ENCODE results near the gene DOCK4.
"Not testable (repeated sequence)": the region's sequence is repeated elsewhere in the genome, so short reads cannot be mapped to it uniquely, and the experiment has no call there.

The DOCK4 gene

GRCh38 chr7:112129655-112130323, 76.4 kb downstream of the DOCK4 start:
- DNase-seq, result no peak

DNA sequence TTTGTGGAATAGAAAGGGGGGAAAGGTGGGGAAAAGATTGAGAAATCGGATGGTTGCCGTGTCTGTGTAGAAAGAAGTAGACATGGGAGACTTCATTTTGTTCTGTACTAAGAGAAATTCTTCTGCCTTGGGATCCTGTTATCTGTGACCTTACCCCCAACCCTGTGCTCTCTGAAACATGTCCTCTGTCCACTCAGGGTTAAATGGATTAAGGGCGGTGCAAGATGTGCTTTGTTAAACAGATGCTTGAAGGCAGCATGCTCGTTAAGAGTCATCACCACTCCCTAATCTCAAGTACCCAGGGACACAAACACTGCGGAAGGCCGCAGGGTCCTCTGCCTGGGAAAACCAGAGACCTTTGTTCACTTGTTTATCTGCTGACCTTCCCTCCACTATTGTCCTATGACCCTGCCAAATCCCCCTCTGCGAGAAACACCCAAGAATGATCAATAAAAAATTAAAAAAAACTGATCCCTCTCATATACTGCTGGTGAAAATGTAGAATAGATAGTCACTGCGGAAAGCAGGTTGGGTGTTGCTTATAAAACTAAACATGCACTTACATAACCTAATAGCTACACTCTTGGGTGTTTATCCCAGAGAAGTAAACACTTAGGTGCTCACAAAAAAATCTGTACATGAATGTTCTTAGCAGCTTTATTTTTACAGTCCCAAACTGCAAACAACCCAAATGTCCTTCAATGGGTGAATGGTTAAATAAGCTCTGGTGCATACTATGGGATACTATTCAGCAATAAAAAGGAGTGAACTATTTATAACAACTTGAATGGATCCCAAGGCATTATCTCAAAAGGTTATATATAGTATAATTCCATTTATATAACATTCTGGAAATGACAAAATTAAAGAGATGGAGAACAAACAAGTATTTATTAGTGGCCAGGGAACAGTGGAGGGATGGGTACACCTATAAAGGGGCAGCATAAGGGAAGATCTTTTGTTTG, 77.5 kb downstream of the DOCK4 start:
- not testable (repeated sequence) for DNase-seq

DNA sequence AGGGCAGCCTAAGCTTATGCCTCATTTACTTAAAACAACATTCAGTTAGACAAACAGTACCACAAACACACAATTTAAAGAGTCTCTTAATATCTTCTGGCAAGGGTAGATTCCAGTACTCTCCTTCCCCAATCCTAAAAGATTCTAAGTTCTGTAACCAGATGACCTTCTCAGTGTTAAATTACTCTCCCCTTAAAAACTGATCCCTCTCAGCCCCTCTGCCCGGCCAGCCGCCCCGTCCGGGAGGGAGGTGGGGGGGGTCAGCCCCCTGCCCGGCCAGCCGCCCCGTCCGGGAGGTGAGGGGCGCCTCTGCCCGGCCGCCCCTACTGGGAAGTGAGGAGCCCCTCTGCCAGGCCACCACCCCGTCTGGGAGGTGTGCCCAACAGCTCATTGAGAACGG, 78.2 kb downstream of the DOCK4 start:
- not testable (repeated sequence) for DNase-seq

DNA sequence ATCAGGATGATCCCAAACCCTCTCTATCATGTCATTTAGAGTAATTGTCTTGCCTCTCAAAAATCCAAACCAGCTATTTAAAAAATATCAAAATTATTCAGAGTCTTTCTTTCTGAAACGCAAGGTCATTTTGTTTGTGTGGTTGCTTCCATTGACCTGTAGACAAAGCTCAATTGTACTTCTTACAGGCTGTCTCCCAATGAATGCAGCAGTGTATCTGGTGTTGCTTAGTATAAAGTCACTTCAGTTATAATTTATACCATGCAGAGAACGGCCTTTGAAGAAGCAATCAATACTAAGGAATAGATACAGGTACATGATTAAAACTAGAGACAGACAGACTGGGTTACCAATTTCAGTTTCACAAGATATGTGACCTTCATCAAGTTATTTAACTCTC, 80.9 kb downstream of the DOCK4 start:
- no peak for DNase-seq

DNA sequence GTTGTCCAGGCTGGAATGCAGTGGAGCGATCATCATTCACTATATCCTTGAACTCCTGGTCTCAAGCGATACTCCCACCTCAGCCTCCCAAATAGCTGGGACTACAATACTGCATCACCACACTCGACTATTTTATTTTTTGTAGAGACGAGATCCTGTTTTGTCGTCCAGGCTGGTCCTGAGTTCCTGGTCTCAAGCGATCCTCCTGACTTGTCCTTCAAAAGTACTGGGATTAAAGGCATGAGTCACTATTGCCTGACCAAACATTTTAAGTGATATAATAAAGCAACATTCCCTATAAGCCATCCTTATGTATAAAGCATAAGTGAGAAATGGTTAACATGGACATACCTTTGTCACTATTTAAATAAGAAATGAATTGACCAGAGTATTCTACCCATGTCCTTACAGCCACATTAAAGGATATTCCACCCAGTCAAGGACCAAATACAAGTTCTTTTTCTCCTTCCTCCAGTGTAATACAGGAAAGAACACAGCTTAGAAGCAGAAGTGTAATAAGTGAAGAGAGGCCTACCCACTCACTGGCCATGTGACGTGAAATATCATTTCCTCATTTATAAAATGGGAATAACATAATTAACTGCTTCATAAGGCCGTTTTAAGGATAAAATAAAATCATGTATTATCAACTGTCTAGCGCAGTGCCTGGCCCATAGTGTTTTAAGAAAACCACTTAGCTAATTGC, 82.0 kb downstream of the DOCK4 start:
- no peak for DNase-seq

DNA sequence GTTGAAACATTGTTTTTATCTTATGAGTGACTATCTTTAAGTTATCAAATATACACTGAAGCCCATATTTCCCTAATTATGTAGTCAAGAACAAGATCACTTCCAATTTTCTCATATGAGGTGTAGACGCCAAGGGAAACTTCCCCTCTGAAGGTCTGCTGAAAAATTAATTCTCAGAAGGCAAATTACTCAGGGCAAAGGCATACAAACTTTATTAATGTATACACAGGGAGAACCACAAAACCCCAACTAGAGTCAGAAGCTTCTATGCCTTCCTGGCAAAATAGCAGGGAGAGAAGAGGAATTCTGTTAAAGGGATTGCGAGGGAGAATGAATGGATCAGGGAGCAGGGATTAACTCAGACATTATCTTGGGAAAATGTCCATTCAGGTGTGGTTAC, 83.4 kb downstream of the DOCK4 start:
- DNase-seq, result no peak

- DNase-seq, result no peak
Observed at GRCh38 chr7:112122144-112122543, 84.1 kb downstream of the DOCK4 start.

GRCh38 chr7:112121318-112121717, 84.9 kb downstream of the DOCK4 start:
- DNase-seq, result no peak

DNA sequence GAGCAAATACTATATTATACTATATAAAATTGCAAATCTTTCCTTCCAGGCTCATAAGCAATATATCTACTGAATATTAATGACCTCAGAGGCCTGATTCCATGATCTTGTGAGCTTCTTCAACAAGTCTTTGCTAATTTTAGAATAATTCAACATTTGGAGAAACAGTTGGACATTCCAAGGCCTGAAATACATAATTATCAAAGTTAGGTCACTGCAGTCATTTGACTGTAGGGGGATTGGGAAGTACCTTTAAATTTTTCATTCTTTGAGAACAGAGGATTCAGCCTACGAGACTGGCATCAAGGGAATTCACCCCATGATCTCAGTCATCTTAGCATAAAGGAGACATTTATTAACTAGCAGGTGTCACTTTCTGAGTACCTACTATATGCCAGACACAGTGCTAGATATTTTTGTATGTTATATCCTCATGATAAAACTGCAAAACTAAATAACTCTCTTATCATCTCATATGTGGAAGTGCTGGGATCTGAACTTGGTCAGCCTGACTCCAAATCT, 85.4 kb downstream of the DOCK4 start:
- DNase-seq, result no peak

GRCh38 chr7:112118581-112119566, 87.3 kb downstream of the DOCK4 start:
- DNase-seq, result peak in 1 of 2 experiments; percentile 73

DNA sequence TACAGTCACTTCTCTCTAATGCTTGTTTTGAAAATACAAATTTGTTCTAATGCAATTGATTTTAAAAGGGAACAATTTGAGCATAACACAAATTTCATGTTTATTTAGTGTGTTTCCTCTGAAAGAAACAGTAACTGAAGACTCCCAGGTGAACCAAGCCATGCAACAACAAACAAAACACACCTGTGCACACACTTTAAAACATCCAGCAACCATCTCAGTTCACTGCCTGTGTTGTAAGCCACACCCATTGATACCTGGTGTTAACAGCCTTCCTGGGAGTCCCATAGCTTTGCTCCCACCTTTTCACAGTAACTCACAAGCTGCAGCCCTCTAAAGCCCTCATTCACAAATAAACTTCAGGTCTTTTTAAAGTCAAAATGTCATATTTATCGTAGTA, 89.3 kb downstream of the DOCK4 start:
- DNase-seq, result no peak

DNA sequence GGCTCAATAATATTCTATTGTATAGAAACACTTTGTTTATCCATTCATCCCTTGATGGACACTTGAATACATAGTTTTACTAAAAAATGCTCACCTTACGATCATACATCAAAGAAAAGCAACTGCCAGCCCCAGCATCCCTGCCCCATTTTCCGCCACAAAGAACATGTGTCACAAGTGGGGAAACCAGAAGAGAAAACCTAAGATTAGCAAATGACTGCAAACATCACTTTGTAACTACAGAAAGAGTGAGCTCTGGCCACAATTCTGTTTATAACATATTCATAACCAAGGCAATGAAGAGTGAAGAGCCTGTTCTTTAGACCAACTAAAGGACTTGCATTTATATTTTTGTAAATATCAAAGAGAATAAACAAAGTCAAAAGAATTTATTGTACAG, 89.8 kb downstream of the DOCK4 start:
- DNase-seq, result no peak

DNA sequence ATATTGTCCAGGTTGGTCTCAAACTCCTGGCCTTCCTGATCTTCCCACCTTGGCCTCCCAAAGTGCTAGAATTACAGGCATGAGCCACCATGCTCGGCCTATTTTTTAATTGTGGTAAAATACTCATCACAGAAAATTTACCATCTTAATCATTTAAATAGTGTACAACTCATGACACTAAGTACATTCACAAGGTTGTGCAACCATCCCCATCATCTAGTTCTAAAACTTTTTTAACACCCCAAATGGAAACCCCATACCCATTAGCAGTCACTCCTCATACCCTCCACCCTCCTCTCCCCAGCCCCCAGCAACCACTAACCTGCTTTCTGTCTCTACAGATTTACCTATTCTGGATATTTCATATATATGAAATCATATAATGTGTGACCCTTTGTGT, 90.3 kb downstream of the DOCK4 start:
- DNase-seq, result no peak

GRCh38 chr7:112113913-112114575, 92.2 kb downstream of the DOCK4 start:
- DNase-seq, result no peak

GRCh38 chr7:112112822-112113255, 93.4 kb downstream of the DOCK4 start:
- no peak for DNase-seq

DNA sequence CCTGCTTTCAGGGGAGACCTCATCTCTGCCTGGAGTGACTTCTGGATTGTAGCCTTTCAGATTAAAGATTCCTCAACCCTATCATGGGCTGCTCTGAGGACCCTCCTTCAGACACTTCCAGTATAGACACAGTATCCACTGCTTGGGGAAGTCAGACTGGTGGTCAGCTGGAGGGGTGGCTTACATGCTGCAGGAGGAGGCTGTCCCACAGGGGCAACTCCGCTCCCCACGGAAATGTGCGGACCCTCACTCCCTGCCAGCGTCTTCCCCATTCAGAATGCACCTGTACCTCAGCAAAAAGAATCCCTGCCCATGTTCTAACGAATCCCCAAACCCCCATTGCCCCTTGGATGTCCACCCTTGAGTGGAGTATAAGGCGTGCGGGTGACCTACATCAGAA, 95.5 kb downstream of the DOCK4 start:
- DNase-seq, result no peak

DNA sequence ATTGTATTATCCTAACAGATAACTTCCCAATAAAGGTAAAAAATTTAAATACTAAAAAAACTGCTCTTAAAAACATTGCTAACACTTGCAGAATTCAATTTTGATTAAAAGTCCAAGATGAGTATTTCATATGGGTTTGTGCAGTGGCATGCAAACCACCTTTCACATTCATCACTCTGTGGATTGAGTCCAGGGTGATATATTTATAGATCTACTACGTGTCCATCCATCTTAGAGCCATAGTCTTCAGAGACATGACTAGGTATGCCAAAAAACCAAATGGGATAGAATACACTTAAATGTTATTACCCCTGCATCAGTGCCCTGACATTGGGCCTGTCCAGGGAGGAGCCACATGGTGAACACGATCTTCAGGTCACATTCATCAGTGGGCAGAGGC, 96.0 kb downstream of the DOCK4 start:
- DNase-seq, result no peak

- DNase-seq, result no peak
Observed at GRCh38 chr7:112108981-112109380, 97.2 kb downstream of the DOCK4 start.

DNA sequence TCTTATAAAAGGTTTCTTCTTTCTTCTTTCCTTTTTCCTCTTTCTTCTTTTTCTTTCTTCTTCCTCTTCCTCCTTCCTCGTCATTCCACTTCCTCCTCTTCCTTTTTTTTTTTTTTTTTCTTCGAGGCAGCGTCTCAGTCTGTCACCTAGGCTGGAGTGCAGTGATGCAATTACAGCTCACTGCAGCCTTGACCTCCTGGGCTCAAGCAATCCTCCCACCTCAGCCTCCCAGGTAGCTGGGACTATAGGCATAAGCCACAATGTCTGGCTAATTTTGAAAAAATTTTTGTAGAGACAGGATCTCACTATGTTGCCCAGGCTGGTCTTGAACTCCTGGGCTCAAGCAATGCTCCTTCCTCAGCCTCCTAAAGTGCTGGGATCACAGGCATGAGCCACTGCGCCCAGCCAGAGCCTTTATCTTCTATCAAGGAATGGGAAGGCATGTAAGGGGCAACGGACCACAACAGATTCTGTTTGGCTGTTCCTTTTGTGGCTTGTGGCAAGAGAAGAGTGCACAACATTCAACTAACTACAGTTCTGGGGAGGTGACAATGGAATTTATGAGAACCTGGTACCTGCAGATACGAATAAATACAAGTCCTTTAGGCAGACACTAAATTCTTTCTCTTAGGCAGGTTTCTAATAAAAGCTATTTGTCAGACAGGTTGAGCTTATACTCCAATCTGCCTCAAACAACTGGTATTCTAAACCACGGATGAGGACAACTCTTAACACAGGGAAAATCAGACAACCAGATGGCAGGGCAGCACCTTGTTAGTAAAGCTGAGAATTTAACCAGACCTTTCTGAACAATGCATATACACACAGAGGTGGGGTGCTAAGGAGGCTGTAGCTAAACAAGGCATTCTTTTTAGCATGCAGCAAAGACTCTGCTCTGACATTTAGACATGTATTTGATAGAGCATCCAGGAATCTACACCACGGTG, 100.3 kb downstream of the DOCK4 start:
- DNase-seq, result peak in 1 of 2 experiments; percentile 20

GRCh38 chr7:112104120-112104519, 102.1 kb downstream of the DOCK4 start:
- DNase-seq, result no peak
